Hepatocyte (in vitro differentiated cells): ENCODE data around the gene ENO2. TPM values are rescaled to one million over a fixed set of nuclear protein-coding genes. Genes with fewer than 3 reads are reported as not detected.

Experiments
- DNase-seq: peaks from one replicate; pipeline ENCODE4 v3.0.0-alpha.2; 2016; ENCODE audit warnings: low spot score
- H2AFZ ChIP-seq: fragments of 200-600 bp; sonication (generic); 2 replicates; pipeline ENCODE4 v1.6.0; 2016; ENCODE audit warnings: antibody characterized with exemption, mild to moderate bottlenecking
- H3K27ac ChIP-seq: fragments of 200-600 bp; sonication (generic); 2 replicates; pipeline ENCODE4 v1.5.1; 2016; ENCODE audit warnings: mild to moderate bottlenecking
- H3K27me3 ChIP-seq: fragments of 200-600 bp; sonication (generic); 2 replicates; pipeline ENCODE4 v1.6.1; 2016
- H3K36me3 ChIP-seq: fragments of 200-600 bp; sonication (generic); replicated peaks from 2 replicates; pipeline ENCODE4 v1.5.1; 2016; ENCODE audit warnings: low read depth; ENCODE audit not compliant: insufficient read depth
- H3K4me1 ChIP-seq: fragments of 200-600 bp; sonication (generic); 2 replicates; pipeline ENCODE4 v1.5.1; 2016; ENCODE audit warnings: mild to moderate bottlenecking, moderate library complexity; ENCODE audit not compliant: insufficient read depth
- H3K4me2 ChIP-seq: fragments of 200-600 bp; sonication (generic); 2 replicates; pipeline ENCODE4 v1.6.0; 2016
- H3K4me3 ChIP-seq: fragments of 200-600 bp; sonication (generic); 2 replicates; pipeline ENCODE4 v1.5.1; 2016; ENCODE audit warnings: mild to moderate bottlenecking
- H3K79me2 ChIP-seq: fragments of 200-600 bp; sonication (generic); 2 replicates; pipeline ENCODE4 v1.6.0; 2017; ENCODE audit warnings: mild to moderate bottlenecking
- H3K9me2 ChIP-seq: fragments of 200-600 bp; sonication (generic); replicated peaks from 2 replicates; pipeline ENCODE4 v1.6.0; 2017; ENCODE audit warnings: mild to moderate bottlenecking; ENCODE audit not compliant: insufficient read depth
- H3K9me3 ChIP-seq: fragments of 200-600 bp; sonication (generic); 2 replicates; pipeline ENCODE4 v1.5.1; 2016; ENCODE audit warnings: low read depth, mild to moderate bottlenecking
- H4K20me1 ChIP-seq: fragments of 200-600 bp; sonication (generic); 2 replicates; pipeline ENCODE4 v1.6.0; 2016; ENCODE audit warnings: mild to moderate bottlenecking; ENCODE audit not compliant: insufficient read depth, poor library complexity, severe bottlenecking
- EZH2 ChIP-seq: fragments of 200-600 bp; sonication (generic); IDR thresholded peaks from 2 replicates; pipeline ENCODE4 v1.6.1; 2016; ENCODE audit warnings: antibody characterized with exemption, mild to moderate bottlenecking, borderline replicate concordance
- EZH2phosphoT487 ChIP-seq: fragments of 200-600 bp; sonication (generic); IDR thresholded peaks from one replicate; pipeline ENCODE4 v1.6.1; 2018; ENCODE audit warnings: antibody characterized with exemption, mild to moderate bottlenecking, low read depth, moderate library complexity; ENCODE audit not compliant: unreplicated experiment, severe bottlenecking
- WGBS: methylation state at CpG from one replicate; pipeline ENCODE4 v1.1.6; 2016; ENCODE audit warnings: low lambda C conversion rate; ENCODE audit errors: missing lambda C conversion rate; 5-methylcytosine and 5-hydroxymethylcytosine counted together
- polyA plus RNA-seq: library from polyadenylated mRNA; unstranded; fragments of >200 nt; fragmentation: Nextera tagmentation; extraction: Ambion mirVana; gene quantifications from 2 replicates; pipeline ENCODE4 v1.2.1, GENCODE V29; 2016
- total RNA-seq: library from RNA; depleted of rRNA; stranded (reverse); fragments of >200 nt; gene quantifications from 2 replicates; pipeline ENCODE4 v1.2.3, GENCODE V29; 2014
- TF ChIP-seq, protein P1 (sequence below): fragments of 200-600 bp; sonication (generic); IDR thresholded peaks from 2 replicates; pipeline ENCODE4 v1.5.1; 2016; ENCODE audit warnings: antibody characterized with exemption, mild to moderate bottlenecking; ENCODE audit not compliant: poor library complexity

Gene ENO2
- total and polyA plus RNA-seq, 2 experiments from 2014 or later, result 11.8 to 14.2 TPM

DNA sequence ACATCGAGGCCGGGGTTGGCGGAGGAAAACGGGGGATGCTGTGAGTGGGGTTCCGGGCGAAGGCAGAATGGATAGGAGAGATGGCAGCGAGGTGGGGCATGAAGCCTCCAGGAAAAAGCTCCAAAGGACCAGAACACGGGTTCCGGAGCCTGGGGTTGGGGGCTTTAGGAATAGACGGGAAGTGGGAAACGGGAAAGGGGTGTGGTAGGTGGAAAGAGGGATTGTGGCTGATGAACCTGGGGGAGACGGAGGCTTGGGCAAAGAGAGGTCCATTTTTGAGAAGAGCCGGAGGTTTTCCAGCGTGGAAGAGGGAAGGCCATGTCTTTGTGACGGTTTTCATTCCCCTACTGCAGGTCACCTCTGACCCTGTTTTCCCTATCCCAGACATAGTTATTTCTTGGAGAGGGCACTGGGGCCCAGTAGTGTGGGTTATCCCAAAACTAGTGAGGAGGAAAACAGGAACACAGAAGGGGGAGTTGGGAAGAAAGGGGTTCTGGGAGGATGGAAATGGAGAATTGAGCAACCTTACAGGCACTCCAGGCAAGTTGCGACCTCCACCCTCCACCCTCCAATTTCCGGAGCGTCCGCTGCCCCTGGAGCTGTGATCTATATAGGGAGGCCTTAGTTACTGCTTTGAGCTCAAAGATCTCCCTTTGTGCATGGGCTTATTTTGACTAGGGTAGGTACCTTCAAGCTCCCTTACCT lies 14.5 kb downstream of the ENO2 start:
- Histone ChIP-seq H3K36me3 (no peaks in the 10 kb centered on the region), H3K27me3 (no peaks in the 10 kb centered on the region), H3K9me2 (no peaks in the 10 kb centered on the region), H3K4me3 (peak overlapping the region; percentile 89), H3K4me2 (peak overlapping the region; percentile 91), H3K4me1 (peaks cover 62% of the 10 kb centered on the region), H3K27ac (peak overlapping the region; percentile 99), H4K20me1 (peaks cover 52% of the 10 kb centered on the region), H2AFZ (no peak overlapping the region), H3K9me3 (no peaks in the 10 kb centered on the region), H3K79me2 (peaks cover 70% of the 10 kb centered on the region)
- 3% methylated on average over 12 of the region's 19 CpGs for WGBS
- DNase-seq, result no peak
- TF ChIP-seq EZH2, result no peak
- TF ChIP-seq, protein P1, sequence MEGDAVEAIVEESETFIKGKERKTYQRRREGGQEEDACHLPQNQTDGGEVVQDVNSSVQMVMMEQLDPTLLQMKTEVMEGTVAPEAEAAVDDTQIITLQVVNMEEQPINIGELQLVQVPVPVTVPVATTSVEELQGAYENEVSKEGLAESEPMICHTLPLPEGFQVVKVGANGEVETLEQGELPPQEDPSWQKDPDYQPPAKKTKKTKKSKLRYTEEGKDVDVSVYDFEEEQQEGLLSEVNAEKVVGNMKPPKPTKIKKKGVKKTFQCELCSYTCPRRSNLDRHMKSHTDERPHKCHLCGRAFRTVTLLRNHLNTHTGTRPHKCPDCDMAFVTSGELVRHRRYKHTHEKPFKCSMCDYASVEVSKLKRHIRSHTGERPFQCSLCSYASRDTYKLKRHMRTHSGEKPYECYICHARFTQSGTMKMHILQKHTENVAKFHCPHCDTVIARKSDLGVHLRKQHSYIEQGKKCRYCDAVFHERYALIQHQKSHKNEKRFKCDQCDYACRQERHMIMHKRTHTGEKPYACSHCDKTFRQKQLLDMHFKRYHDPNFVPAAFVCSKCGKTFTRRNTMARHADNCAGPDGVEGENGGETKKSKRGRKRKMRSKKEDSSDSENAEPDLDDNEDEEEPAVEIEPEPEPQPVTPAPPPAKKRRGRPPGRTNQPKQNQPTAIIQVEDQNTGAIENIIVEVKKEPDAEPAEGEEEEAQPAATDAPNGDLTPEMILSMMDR, result no peak

DNA sequence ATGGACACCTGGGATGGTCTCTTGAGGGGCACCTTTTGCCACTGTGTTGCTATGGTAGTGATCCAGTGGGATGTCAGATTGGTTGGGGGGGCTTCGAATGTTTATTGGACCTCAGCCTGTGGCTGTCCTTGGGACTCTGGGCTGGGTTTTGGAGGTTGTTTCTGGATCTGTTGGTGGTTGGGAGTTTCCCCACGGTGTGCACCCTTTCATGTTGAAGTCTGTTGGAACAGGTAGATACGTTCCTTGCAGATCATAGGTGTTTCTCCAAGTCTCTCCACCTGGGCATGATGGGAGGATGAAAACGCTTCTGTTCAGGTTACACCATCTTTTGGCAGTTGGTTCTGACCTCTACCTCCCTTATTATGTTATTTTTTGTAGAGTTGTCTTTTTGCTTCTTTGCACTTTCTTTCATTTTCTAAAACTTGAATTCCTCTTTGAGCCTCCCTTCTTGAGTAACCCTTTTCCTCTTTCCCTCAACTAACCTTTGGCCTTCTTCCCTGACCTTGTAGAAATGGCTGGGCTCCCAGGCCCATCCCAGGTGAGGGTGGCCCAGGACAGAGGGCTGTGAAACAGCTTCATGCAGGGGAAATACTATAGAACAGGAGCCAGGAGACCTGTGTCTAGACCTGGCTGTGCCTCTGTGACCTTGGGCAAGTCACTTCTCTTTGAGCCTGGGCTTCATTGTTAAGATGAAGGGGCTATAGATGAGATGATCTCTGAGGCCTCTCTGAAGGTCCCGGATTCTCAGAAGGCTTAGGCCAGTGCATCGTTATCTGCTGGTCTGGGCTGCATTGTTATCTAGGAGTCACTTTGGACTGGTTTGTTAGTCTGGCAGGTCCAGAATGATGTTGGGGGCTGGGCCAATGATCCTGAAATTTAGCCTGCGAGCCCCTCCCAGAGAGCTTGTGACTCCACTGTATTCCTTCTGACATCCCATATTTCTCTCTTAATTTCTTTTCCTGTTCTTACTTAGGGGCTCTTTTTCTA lies 15.4 kb downstream of the ENO2 start:
- Histone ChIP-seq H3K9me2 (no peaks in the 10 kb centered on the region), H3K79me2 (peaks cover 79% of the 10 kb centered on the region), H3K9me3 (no peaks in the 10 kb centered on the region), H3K4me1 (peaks cover 61% of the 10 kb centered on the region), H3K4me2 (peak overlapping the region; percentile 91), H4K20me1 (peaks cover 56% of the 10 kb centered on the region), H3K4me3 (peak overlapping the region; percentile 89), H2AFZ (no peak overlapping the region), H3K27me3 (no peaks in the 10 kb centered on the region), H3K36me3 (no peaks in the 10 kb centered on the region), H3K27ac (peak overlapping the region; percentile 99)
- no peak for DNase-seq
- TF ChIP-seq, protein P1, result no peak
- TF ChIP-seq EZH2 (no peak), EZH2phosphoT487 (no peak)
- WGBS, result 46% methylated on average over 7 of the region's 7 CpGs

DNA sequence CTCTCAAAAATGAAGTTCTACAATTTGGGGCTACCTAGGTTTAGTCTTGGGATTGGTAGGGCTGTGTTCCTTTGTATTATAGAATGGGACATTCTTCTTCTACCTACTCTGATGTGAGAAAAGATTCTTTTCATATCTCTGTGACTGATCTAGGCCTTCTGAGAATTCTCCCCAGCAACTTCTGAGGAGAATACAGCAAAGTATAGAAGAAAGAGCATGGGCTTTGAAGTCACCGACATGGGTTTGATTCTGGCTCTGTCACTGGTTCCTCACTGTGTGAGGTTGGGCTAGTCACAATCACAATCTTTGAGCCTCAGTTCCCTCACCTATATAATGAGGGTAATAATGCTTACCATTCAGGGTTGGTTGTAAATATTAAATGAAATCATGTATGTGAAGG lies 18.4 kb downstream of the ENO2 start:
- Histone ChIP-seq H3K4me1 (peaks cover 46% of the 10 kb centered on the region), H3K9me2 (no peaks in the 10 kb centered on the region), H3K79me2 (peaks cover 79% of the 10 kb centered on the region), H3K36me3 (no peaks in the 10 kb centered on the region), H4K20me1 (peaks cover 56% of the 10 kb centered on the region), H3K4me3 (no peak overlapping the region), H3K27ac (peak overlapping the region; percentile 12), H3K4me2 (peak overlapping the region; percentile 37), H3K9me3 (no peaks in the 10 kb centered on the region), H3K27me3 (no peaks in the 10 kb centered on the region), H2AFZ (no peak overlapping the region)
- TF ChIP-seq, protein P1, result no peak
- TF ChIP-seq EZH2phosphoT487 (no peak), EZH2 (no peak)
- 69% methylated on average over 1 of the region's 1 CpG for WGBS
- no peak for DNase-seq
